OCI-LY7 (cell line): ENCODE results near the gene KRTAP9-7.

Source experiments
- EZH2phosphoT487 ChIP-seq: fragments of 200-600 bp; sonication (generic); IDR thresholded peaks from 2 replicates; pipeline ENCODE4 v1.6.1; 2018; ENCODE audit warnings: low read depth, borderline replicate concordance, mild to moderate bottlenecking, mixed run types, antibody characterized with exemption, low read length, moderate library complexity, mixed read lengths
- TF ChIP-seq, protein P1 (sequence below): fragments of 200-600 bp; sonication (generic); conservative IDR thresholded peaks from 2 replicates; pipeline ENCODE4 v1.5.1; 2014; ENCODE audit warnings: mild to moderate bottlenecking, antibody characterized with exemption, low read length, moderate library complexity, mixed read lengths

- TF ChIP-seq, protein P1, sequence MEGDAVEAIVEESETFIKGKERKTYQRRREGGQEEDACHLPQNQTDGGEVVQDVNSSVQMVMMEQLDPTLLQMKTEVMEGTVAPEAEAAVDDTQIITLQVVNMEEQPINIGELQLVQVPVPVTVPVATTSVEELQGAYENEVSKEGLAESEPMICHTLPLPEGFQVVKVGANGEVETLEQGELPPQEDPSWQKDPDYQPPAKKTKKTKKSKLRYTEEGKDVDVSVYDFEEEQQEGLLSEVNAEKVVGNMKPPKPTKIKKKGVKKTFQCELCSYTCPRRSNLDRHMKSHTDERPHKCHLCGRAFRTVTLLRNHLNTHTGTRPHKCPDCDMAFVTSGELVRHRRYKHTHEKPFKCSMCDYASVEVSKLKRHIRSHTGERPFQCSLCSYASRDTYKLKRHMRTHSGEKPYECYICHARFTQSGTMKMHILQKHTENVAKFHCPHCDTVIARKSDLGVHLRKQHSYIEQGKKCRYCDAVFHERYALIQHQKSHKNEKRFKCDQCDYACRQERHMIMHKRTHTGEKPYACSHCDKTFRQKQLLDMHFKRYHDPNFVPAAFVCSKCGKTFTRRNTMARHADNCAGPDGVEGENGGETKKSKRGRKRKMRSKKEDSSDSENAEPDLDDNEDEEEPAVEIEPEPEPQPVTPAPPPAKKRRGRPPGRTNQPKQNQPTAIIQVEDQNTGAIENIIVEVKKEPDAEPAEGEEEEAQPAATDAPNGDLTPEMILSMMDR = no peak
- no peak for TF ChIP-seq EZH2phosphoT487
Measured at GRCh38 chr17:41311111-41311510, 35.6 kb downstream of the KRTAP9-7 start.
